Mesenteric fat pad (tissue), 1 donor: ENCODE data around the gene CYP1A2. TPM values are rescaled to one million over a fixed set of nuclear protein-coding genes. Genes with fewer than 3 reads are reported as not detected.
"Not testable (repeated sequence)": the region's sequence is repeated elsewhere in the genome, so short reads cannot be mapped to it uniquely, and the experiment has no call there.

ENCODE experiments used
- DNase-seq: peaks from one replicate; pipeline ENCODE4 v3.0.0-alpha.2; 2020; ENCODE audit warnings: low spot score
- long read RNA-seq: library from polyadenylated mRNA; unstranded; transcript quantifications from one replicate; pipeline ENCODE4 v2.0.0, GENCODE V29; 2020
- total RNA-seq: library from RNA; stranded (reverse); fragmentation: NEBNext Ultra II Directional; extraction: Animal tissue kit (Norgen Biotek cat#: 25700); gene quantifications from one replicate; pipeline ENCODE4 v1.2.1, GENCODE V29; 2021
- donor health status: DM: yes; HTN: yes; CAD: no.

Gene CYP1A2
- not detected for total RNA-seq
- long read RNA-seq = 0 reads

GRCh38 chr15:74748322-74748946 is at the start of gene CYP1A2:
Gene CYP1A2, plus strand, starts transcription at chr15:74748845. Its CDS starts 894 bp downstream, at chr15:74749739.
- no peak for DNase-seq

GRCh38 chr15:74709011-74709410 is 39.6 kb upstream of the CYP1A2 start:
- no peak for DNase-seq

GRCh38 chr15:74709892-74710291 is 38.8 kb upstream of the CYP1A2 start:
- no peak for DNase-seq

- no peak for DNase-seq
Observed at GRCh38 chr15:74710319-74711094, 38.1 kb upstream of the CYP1A2 start.

GRCh38 chr15:74712311-74712710 is 36.3 kb upstream of the CYP1A2 start:
- no peak for DNase-seq

GRCh38 chr15:74716651-74717050 is 32.0 kb upstream of the CYP1A2 start:
- DNase-seq = no peak

- no peak for DNase-seq
Observed at GRCh38 chr15:74722591-74722990, 26.1 kb upstream of the CYP1A2 start.

- no peak for DNase-seq
Observed at GRCh38 chr15:74723187-74723586, 25.5 kb upstream of the CYP1A2 start.

GRCh38 chr15:74723754-74724334 is 24.8 kb upstream of the CYP1A2 start:
- DNase-seq = no peak

- DNase-seq = no peak
Observed at GRCh38 chr15:74724570-74725224, 23.9 kb upstream of the CYP1A2 start.

- DNase-seq = no peak
Observed at GRCh38 chr15:74725225-74725774, 23.3 kb upstream of the CYP1A2 start, which contains the start of gene CYP1A1. Gene CYP1A1, minus strand, starts transcription at chr15:74725528. Its CDS starts 2,431 bp downstream, at chr15:74723097.

GRCh38 chr15:74725845-74726773 is 22.5 kb upstream of the CYP1A2 start:
- peak; percentile 93 for DNase-seq

GRCh38 chr15:74726774-74727164 is 21.9 kb upstream of the CYP1A2 start:
- no peak for DNase-seq

GRCh38 chr15:74727727-74728126 is 20.9 kb upstream of the CYP1A2 start:
- no peak for DNase-seq

- DNase-seq = peak; percentile 43
Observed at GRCh38 chr15:74728699-74729098, 19.9 kb upstream of the CYP1A2 start.

GRCh38 chr15:74729372-74729771 is 19.3 kb upstream of the CYP1A2 start:
- DNase-seq = not testable (repeated sequence)

GRCh38 chr15:74730619-74731316 is 17.9 kb upstream of the CYP1A2 start:
- no peak for DNase-seq

GRCh38 chr15:74732846-74733245 is 15.8 kb upstream of the CYP1A2 start:
- DNase-seq = no peak

GRCh38 chr15:74733269-74733668 is 15.4 kb upstream of the CYP1A2 start:
- no peak for DNase-seq

GRCh38 chr15:74735305-74735704 is 13.3 kb upstream of the CYP1A2 start:
- DNase-seq = no peak
